Gastroesophageal sphincter (tissue), 4 donors: ENCODE data around the gene ZNF446. TPM values are rescaled to one million over a fixed set of nuclear protein-coding genes. Genes with fewer than 3 reads are reported as not detected.

Experiments used
- ATAC-seq: fragments of 150-250 bp; one replicate; pipeline ENCODE4 v1.9.1; 2016; ENCODE audit warnings: mild to moderate bottlenecking, moderate library complexity
- H3K27ac ChIP-seq, 4 donors: fragments of 200-600 bp; sonication (generic) in 3 of 4; 1 replicate in 3 of 4; 2 replicates in 1 of 4; pipeline ENCODE4 v1.5.1; 2016 to 2019
- H3K27me3 ChIP-seq: fragments of 200-600 bp; sonication (generic); one replicate; pipeline ENCODE4 v1.5.1; 2019
- H3K36me3 ChIP-seq, 2 donors: fragments of 200-600 bp; sonication (generic); one replicate each; pipeline ENCODE4 v1.5.1; 2019; ENCODE audit warnings: control low read depth in 1 of 2
- H3K4me1 ChIP-seq, 3 donors: fragments of 200-600 bp; sonication (generic); 1 replicate in 2 of 3; 2 replicates in 1 of 3; pipeline ENCODE4 v1.5.1; 2016 to 2019; ENCODE audit warnings: control low read depth in 2 of 3
- H3K4me3 ChIP-seq, 2 donors: fragments of 200-600 bp; sonication (generic); one replicate each; pipeline ENCODE4 v1.5.1; 2019; ENCODE audit warnings: mild to moderate bottlenecking in 1 of 2, moderate library complexity in 1 of 2
- H3K9me3 ChIP-seq, 3 donors: fragments of 200-600 bp; sonication (generic); one replicate each; pipeline ENCODE4 v1.5.1; 2017 to 2019; ENCODE audit warnings: control low read depth in 2 of 3
- CTCF ChIP-seq, 4 experiments: fragments of 200-600 bp in 2 of 4; fragments of 450-650 bp in 2 of 4; sonication (generic) in 1 of 4; IDR thresholded peaks; one replicate each; pipeline ENCODE4 v1.5.1; 2017 to 2019; ENCODE audit warnings: antibody characterized with exemption in 4 of 4, mild to moderate bottlenecking in 2 of 4, moderate library complexity in 2 of 4
- EP300 ChIP-seq: sonication (generic); formaldehyde crosslinking; IDR thresholded peaks from one replicate; pipeline ENCODE4 v1.6.1; 2017; ENCODE audit warnings: antibody characterized with exemption, mild to moderate bottlenecking
- POLR2A ChIP-seq, 2 donors: fragments of 450-650 bp; IDR thresholded peaks; one replicate each; pipeline ENCODE4 v1.6.1; 2017; ENCODE audit warnings: antibody characterized with exemption in 2 of 2, mild to moderate bottlenecking in 2 of 2, moderate library complexity in 1 of 2
- POLR2AphosphoS5 ChIP-seq: sonication (generic); formaldehyde crosslinking; IDR thresholded peaks from one replicate; pipeline ENCODE4 v1.6.1; 2017; ENCODE audit warnings: antibody characterized with exemption
- WGBS, 2 donors: methylation state at CpG; one replicate each; pipeline ENCODE4 v1.1.5; 2018; ENCODE audit warnings: low coverage in 1 of 2; 5-methylcytosine and 5-hydroxymethylcytosine counted together
- total RNA-seq, 4 donors: library from RNA; depleted of rRNA; stranded (reverse); fragments of >200 nt; gene quantifications; one replicate each; pipeline ENCODE4 v1.1.0, GENCODE V29; 2016

Gene ZNF446
- total RNA-seq = 10 to 100 TPM; 11.2 to 25.4 (median 17.5) TPM

- no peaks in the 10 kb centered on the region for H3K27me3 ChIP-seq
- TF ChIP-seq POLR2AphosphoS5 (peak; percentile 80), CTCF (IDR thresholded peaks at IDR 0.05) (no peak), EP300 (no peak), POLR2A (IDR thresholded peaks at IDR 0.05) (peak; percentile 45 to 56)
- H3K9me3 ChIP-seq = no peaks in the 10 kb centered on the region
- ATAC-seq = peak; percentile 95
- H3K4me1 ChIP-seq = peaks cover 0 to 27% (median 12%) of the 10 kb centered on the region in 3 donors
- peaks cover 0 to 67% of the 10 kb centered on the region in 2 donors for H3K36me3 ChIP-seq
- H3K4me3 ChIP-seq = peak within 1 kb of the TSS; percentile 59 to 71
- WGBS, 2 donors = 0% methylated on average over 1 to 2 of the region's 64 CpGs
- H3K27ac ChIP-seq = peak within 1 kb of the TSS; percentile 68 to 94 (median 89)
Measured at GRCh38 chr19:58475714-58476497, at the start of gene ZNF446. ZNF446 (plus strand) TSS chr19:58476352; CDS start chr19:58477219, 867 bp downstream.

- H3K27me3 ChIP-seq = no peaks in the 10 kb centered on the region
- no peak for TF ChIP-seq CTCF (IDR thresholded peaks at IDR 0.05)
- no peak for TF ChIP-seq POLR2AphosphoS5
- no peak for TF ChIP-seq EP300
- no peak for TF ChIP-seq POLR2A (IDR thresholded peaks at IDR 0.05)
- H3K9me3 ChIP-seq = peaks cover 6 to 89% (median 18%) of the 10 kb centered on the region in 3 donors
- H3K36me3 ChIP-seq = peaks cover 0 to 31% of the 10 kb centered on the region in 2 donors
- no peak for ATAC-seq
- no CpG with 5 or more reads among the region's 1 CpG for WGBS, 2 donors
- no peak overlapping the region for H3K4me3 ChIP-seq
- H3K27ac ChIP-seq = no peak overlapping the region
- no peaks in the 10 kb centered on the region for H3K4me1 ChIP-seq
Measured at GRCh38 chr19:58428617-58429016, 47.5 kb upstream of the ZNF446 start.

GRCh38 chr19:58429745-58430144 lies 46.4 kb upstream of the ZNF446 start:
- no peak for ATAC-seq
- peaks cover 4 to 42% of the 10 kb centered on the region in 2 donors for H3K36me3 ChIP-seq
- TF ChIP-seq POLR2A (IDR thresholded peaks at IDR 0.05) = no peak
- no peak for TF ChIP-seq CTCF (IDR thresholded peaks at IDR 0.05)
- TF ChIP-seq POLR2AphosphoS5 = no peak
- TF ChIP-seq EP300 = no peak
- no peaks in the 10 kb centered on the region for H3K4me1 ChIP-seq
- H3K27ac ChIP-seq = no peak overlapping the region
- no peaks in the 10 kb centered on the region for H3K27me3 ChIP-seq
- H3K9me3 ChIP-seq = peaks cover 6 to 99% (median 28%) of the 10 kb centered on the region in 3 donors
- H3K4me3 ChIP-seq = no peak overlapping the region

- H3K27me3 ChIP-seq = no peaks in the 10 kb centered on the region
- TF ChIP-seq CTCF (IDR thresholded peaks at IDR 0.05) (no peak), EP300 (no peak)
- WGBS, 2 donors = 92 to 100% methylated on average over 2 of the region's 2 CpGs
- H3K4me3 ChIP-seq = no peak overlapping the region
- H3K27ac ChIP-seq = no peak overlapping the region
- peaks cover 6 to 100% (median 32%) of the 10 kb centered on the region in 3 donors for H3K9me3 ChIP-seq
- peaks cover 7 to 84% of the 10 kb centered on the region in 2 donors for H3K36me3 ChIP-seq
- peaks cover 0 to 4% (median 0%) of the 10 kb centered on the region in 3 donors for H3K4me1 ChIP-seq
- ATAC-seq = no peak
Measured at GRCh38 chr19:58434217-58434616, 41.9 kb upstream of the ZNF446 start.
